Measurements from ENCODE around the gene PIP5KL1.

DNA sequence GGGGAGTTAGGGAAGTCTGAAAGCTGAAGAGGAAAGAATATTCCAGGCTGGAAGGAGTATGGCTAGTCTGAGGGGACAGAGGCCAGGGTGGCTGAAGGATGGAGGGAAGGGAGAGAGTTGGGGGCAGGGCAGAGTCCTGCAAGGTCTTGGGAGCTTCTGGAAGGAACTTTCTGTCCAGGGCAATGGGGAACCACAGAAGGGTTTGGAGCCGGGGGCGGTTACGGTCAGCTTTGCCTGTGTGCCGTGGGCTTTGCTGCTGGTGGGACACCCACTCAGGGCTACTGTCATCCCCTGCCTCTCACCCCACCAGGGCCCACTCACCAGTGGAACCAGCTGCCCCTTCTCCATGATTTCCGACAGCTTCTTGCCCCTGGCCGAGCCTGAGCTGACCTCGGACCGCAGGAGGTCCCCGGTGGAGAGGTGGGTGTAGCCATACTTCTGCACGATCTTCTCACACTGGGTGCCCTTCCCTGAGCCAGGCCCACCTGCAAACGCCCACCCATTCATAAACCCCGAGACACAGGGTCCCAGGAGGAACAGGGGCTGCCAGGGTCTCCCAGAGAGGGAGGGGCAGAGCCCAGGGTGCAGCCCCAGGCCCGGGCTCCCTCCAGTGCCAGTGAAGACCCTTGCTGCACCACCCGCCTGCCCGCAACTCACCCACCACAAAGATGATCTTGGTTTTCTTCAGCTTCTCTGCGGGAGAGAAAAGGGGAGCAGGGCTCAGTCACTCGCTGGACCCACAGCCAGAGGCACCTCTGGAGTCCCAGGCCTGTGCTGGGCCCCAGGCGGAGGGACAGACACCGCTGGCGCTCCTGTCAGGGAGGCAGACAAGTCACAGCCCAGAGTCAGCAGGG lies 58.0 kb downstream of the PIP5KL1 start:
- TF ChIP-seq, protein P1, sequence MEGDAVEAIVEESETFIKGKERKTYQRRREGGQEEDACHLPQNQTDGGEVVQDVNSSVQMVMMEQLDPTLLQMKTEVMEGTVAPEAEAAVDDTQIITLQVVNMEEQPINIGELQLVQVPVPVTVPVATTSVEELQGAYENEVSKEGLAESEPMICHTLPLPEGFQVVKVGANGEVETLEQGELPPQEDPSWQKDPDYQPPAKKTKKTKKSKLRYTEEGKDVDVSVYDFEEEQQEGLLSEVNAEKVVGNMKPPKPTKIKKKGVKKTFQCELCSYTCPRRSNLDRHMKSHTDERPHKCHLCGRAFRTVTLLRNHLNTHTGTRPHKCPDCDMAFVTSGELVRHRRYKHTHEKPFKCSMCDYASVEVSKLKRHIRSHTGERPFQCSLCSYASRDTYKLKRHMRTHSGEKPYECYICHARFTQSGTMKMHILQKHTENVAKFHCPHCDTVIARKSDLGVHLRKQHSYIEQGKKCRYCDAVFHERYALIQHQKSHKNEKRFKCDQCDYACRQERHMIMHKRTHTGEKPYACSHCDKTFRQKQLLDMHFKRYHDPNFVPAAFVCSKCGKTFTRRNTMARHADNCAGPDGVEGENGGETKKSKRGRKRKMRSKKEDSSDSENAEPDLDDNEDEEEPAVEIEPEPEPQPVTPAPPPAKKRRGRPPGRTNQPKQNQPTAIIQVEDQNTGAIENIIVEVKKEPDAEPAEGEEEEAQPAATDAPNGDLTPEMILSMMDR (IDR thresholded peaks at IDR 0.05; ENCODE audit: low read depth, low read length) = no peak
- TF ChIP-seq POLR2A (IDR thresholded peaks at IDR 0.05; ENCODE audit: extremely low read depth, insufficient read length) = no peak
- TF ChIP-seq, protein P2, sequence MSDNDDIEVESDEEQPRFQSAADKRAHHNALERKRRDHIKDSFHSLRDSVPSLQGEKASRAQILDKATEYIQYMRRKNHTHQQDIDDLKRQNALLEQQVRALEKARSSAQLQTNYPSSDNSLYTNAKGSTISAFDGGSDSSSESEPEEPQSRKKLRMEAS (IDR thresholded peaks at IDR 0.05; ENCODE audit: low read depth, low read length) = no peak

All from NB4 (cell line).